AML-193 (cell line): ENCODE data around the gene PSORS1C1.
"Not testable (repeated sequence)": the region's sequence is repeated elsewhere in the genome, so short reads cannot be mapped to it uniquely, and the experiment has no call there.

Experiments used
- DNase-seq, 2 experiments: peaks; one replicate each; lab custom pipeline; 2025; lab: John Stamatoyannopoulos, UW

The PSORS1C1 gene

GRCh38 chr6:31158863-31159855, 44.6 kb downstream of the PSORS1C1 start:
- DNase-seq: peak; percentile 41 to 54

DNA sequence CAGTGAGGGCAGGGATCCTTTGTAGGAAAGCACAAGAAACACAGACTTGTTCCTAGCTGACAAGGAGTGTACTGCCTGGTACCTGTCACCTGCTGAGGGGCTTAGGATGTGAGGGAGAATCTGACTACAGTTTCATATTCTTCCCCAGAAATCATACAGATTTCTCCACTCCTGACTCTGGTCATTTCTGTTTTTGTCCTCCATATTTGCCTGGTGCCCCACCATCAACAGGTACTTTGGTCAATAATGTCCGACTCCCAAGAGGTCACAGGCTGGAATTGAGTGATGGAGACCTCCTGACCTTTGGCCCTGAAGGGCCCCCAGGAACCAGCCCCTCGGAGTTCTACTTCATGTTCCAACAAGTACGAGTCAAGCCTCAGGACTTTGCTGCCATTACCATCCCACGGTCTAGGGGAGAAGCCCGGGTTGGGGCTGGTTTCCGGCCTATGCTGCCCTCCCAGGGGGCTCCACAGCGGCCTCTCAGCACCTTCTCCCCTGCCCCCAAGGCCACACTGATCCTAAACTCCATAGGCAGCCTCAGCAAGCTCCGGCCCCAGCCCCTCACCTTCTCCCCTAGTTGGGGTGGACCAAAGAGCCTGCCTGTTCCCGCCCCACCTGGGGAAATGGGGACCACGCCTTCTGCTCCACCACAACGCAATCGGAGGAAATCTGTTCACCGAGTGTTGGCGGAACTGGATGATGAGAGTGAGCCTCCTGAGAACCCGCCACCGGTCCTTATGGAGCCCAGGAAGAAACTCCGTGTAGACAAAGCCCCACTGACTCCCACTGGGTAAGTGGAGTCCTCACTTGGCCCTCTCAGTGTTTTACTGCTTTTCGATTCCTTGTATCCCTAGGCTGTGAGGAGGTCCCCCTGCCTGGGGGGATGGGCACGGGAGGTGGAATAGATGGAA, 46.9 kb downstream of the PSORS1C1 start:
- DNase-seq: no peak

- no peak for DNase-seq
These were observed 48.0 kb downstream of the PSORS1C1 start for GRCh38 chr6:31162463-31163165.

DNA sequence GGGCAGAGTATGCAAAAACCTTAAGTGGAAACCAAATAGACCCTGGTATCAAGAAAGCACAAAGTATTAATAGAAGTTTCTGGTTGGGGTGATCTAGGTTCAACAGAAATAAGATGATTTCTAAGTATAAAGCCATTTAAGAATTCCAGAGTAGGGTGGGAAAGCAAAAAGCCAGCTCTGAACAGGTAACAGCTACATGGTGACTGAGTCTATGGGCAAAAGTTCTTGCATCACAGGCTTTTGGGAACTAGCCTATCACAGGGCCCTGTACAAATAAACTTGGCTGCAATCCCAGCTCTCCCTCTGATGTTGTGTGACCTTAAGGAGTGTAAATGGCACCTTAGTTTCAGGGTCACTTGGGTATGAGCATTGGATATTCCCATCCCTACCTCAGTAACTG, 49.3 kb downstream of the PSORS1C1 start:
- DNase-seq: peak; percentile 13 to 19

GRCh38 chr6:31164475-31165063, 50.0 kb downstream of the PSORS1C1 start:
- not testable (repeated sequence) for DNase-seq

DNA sequence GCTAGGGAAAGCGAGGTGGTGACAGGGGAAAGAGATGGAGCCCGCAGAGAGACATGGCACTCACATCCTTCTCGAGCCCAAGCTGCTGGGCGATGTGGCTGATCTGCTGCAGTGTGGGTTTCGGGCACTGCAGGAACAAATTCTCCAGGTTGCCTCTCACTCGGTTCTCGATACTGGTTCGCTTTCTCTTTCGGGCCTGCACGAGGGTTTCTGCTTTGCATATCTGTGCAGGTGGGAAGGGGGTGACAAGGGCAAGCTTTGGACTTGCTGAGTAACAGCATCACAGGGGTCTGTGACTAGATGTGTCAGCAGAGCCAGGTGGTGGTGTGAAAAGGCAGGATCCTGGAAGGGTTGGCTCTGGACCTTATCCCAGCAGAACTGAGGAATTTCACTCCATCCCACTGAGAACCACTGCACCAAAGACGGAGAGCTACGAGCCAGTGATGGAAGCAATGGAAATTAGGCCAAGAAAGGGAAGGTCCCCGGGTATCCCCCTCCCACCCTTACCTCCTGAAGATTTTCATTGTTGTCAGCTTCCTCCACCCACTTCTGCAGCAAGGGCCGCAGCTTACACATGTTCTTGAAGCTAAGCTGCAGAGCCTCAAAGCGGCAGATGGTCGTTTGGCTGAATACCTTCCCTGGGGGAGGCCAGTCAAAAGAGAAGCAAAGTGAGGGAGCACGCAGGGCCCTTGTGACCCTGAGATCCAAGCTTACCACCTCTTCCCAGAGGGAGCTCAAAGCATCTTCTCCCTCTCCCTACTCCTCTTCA, 50.6 kb downstream of the PSORS1C1 start:
- not testable (repeated sequence) for DNase-seq

DNA sequence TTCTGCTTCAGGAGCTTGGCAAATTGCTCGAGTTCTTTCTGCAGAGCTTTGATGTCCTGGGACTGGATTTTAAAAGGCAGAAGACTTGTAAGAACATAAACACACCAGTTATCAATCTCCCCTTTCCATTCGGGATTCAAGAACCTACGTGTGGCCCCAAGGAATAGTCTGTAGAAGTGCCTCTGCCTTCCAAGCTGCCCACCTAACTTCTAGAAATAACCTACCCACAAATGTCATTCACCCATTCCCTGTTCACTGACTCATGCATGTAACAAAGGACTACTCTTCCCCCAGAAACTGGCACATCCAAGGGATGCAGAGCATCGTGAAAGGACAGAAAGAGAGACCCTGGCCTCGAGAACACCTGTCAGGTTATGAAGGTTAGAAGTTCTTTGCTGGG, 51.4 kb downstream of the PSORS1C1 start:
- DNase-seq: no peak

- DNase-seq: no peak
These were observed 54.0 kb downstream of the PSORS1C1 start for GRCh38 chr6:31168606-31169005.

- DNase-seq: no peak
These were observed 54.7 kb downstream of the PSORS1C1 start for GRCh38 chr6:31169123-31169857.

DNA sequence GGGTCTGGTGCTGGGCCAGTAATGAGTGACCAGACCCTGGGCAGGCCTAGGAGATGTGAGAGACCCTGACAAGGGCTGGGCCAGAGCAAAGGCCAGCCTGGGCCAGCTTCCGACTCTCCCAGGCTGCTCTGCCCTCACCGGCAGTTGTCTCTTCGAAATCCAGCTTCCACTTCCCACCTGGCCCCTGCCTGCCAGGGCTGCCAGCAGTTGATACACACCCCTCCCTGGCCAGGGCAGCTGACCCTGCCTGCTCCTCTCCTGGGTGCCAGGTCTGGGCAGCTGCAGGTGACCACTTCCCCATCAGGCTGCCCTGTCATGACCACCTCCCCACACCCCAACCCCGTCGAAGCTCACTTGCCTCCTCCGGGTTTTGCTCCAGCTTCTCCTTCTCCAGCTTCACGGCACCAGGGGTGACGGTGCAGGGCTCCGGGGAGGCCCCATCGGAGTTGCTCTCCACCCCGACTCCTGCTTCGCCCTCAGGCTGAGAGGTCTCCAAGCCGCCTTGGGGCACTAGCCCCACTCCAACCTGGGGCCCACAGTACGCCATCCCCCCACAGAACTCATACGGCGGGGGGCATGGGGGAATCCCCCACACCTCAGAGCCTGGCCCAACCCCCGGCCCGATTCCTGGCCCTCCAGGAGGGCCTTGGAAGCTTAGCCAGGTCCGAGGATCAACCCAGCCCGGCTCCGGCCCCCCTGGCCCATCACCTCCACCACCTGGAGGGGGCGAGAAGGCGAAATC, 55.4 kb downstream of the PSORS1C1 start:
- not testable (repeated sequence) for DNase-seq

- no peak for DNase-seq
These were observed 55.9 kb downstream of the PSORS1C1 start, which contains the start of gene POU5F1 for GRCh38 chr6:31170600-31170881. POU5F1 (minus strand) TSS chr6:31170682; CDS start chr6:31170620, 62 bp downstream.

GRCh38 chr6:31170987-31171671, 56.5 kb downstream of the PSORS1C1 start:
- DNase-seq: no peak

- DNase-seq: no peak
These were observed 57.6 kb downstream of the PSORS1C1 start for GRCh38 chr6:31171931-31172905.

DNA sequence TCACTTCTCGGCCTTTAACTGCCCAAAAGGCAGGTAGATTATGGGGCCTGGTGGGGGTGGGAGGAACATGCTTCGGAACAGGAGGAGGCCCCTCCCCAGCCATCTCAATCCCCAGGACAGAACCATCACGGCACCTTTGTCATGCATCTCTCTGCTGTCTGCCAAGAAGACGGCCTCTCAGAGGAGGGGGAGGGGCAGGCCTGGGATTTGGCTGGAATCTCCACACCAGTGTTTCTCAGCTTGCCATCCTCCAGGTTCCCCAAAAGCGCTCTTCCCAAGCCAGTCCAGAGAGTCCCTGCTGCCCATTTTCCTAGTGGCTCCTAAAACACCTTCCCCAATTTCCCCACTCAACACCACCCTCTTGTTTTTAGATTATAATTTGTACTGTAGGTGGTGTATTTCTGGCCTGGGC, 58.4 kb downstream of the PSORS1C1 start:
- no peak for DNase-seq

GRCh38 chr6:31173406-31173805, 58.8 kb downstream of the PSORS1C1 start:
- no peak for DNase-seq

GRCh38 chr6:31174378-31174777, 59.8 kb downstream of the PSORS1C1 start:
- no peak for DNase-seq

DNA sequence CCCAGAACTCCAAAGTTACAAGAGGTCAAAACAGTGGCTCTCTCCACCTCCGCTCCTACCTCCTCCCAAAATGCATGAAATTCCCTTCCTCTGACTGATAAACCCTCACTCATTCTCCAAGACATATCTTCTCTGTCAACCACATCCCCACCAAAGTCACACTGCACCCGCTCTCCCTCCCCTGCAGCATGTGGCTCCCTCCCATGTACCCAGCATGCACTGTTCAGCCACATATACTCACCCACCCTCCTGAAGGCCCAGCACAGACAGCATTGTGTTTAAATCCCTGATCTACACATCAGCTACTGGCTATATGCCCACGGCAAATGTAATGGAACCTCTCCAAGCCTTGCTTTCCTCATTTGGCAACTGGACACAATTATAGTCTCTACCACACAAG, 61.4 kb downstream of the PSORS1C1 start:
- no peak for DNase-seq
